Natural killer cell (primary cell): ENCODE measurements around the gene WDFY4. TPM values are rescaled to one million over a fixed set of nuclear protein-coding genes. Genes with fewer than 3 reads are reported as not detected.

Experiments
- ATAC-seq, 3 donors: fragments of 150-1000 bp in 2 of 3; fragments of 200-7000 bp in 1 of 3; cut with Tn5 transposase; 1 replicate in 1 of 3; 2 replicates in 2 of 3; pipeline ENCODE4 v1.10.0; 2021; ENCODE audit warnings: mild to moderate bottlenecking in 2 of 3, moderate library complexity in 2 of 3
- DNase-seq, 2 donors: peaks; one replicate each; pipeline versions ENCODE4 v3.0.0 to v3.0.0-alpha.2; 2013 to 2021; ENCODE audit warnings: mixed read lengths in 1 of 2
- H3K27ac ChIP-seq: one replicate; pipeline ENCODE4 v1.5.1; 2013; ENCODE audit warnings: mild to moderate bottlenecking, low read length
- H3K27me3 ChIP-seq: one replicate; pipeline ENCODE4 v1.6.1; 2013; ENCODE audit warnings: low read length; ENCODE audit not compliant: control insufficient read depth, insufficient read depth
- H3K36me3 ChIP-seq: one replicate; pipeline ENCODE4 v1.6.1; 2013; ENCODE audit warnings: low read length; ENCODE audit not compliant: control insufficient read depth, insufficient read depth
- H3K4me1 ChIP-seq: one replicate; pipeline ENCODE4 v1.6.1; 2013; ENCODE audit warnings: low read length; ENCODE audit not compliant: control insufficient read depth, insufficient read depth
- H3K4me3 ChIP-seq: one replicate; pipeline ENCODE4 v1.5.1; 2013; ENCODE audit warnings: low read length
- H3K9me3 ChIP-seq: one replicate; pipeline ENCODE4 v1.6.1; 2013; ENCODE audit warnings: low read length; ENCODE audit not compliant: control insufficient read depth, insufficient read depth
- H3K27ac Mint-ChIP-seq, 2 donors: one replicate each; pipeline ENCODE4 v1.8.0; 2022; ENCODE audit warnings: mild to moderate bottlenecking in 2 of 2, mixed read lengths in 2 of 2, moderate library complexity in 1 of 2
- H3K27me3 Mint-ChIP-seq, 2 donors: one replicate each; pipeline ENCODE4 v1.8.0; 2022; ENCODE audit warnings: low read depth in 2 of 2, mixed read lengths in 2 of 2
- H3K36me3 Mint-ChIP-seq: one replicate; pipeline ENCODE4 v1.8.0; 2022; ENCODE audit warnings: mixed read lengths
- H3K4me1 Mint-ChIP-seq, 2 donors: one replicate each; pipeline ENCODE4 v1.8.0; 2022; ENCODE audit warnings: mixed read lengths in 2 of 2
- H3K4me3 Mint-ChIP-seq: one replicate; pipeline ENCODE4 v1.8.0; 2022; ENCODE audit warnings: mild to moderate bottlenecking, moderate library complexity, mixed read lengths
- H3K9me3 Mint-ChIP-seq, 2 donors: one replicate each; pipeline ENCODE4 v1.8.0; 2022; ENCODE audit warnings: mixed read lengths in 2 of 2
- CTCF ChIP-seq: fragments of 200-600 bp; IDR thresholded peaks from one replicate; pipeline ENCODE4 v1.8.0; 2022; ENCODE audit warnings: antibody characterized with exemption
- WGBS: methylation state at CpG from one replicate; pipeline ENCODE4 v1.1.7; 2013; ENCODE audit warnings: missing lambda C conversion rate; ENCODE audit not compliant: insufficient coverage; 5-methylcytosine and 5-hydroxymethylcytosine counted together
- intact Hi-C: fragments of 100-400 bp; cut with micrococcal nuclease; formaldehyde crosslinking; loops from one replicate; pipeline ENCODE4 v1.14.2; 2022
- total RNA-seq, 4 donors: library from RNA; stranded (reverse); fragments of 120-200 nt in 1 of 4; gene quantifications; one replicate each; pipeline versions ENCODE4 v1.2.3 to v1.2.4, GENCODE V29; 2013 to 2022

WDFY4 gene
- total RNA-seq, 3 donors from 2014 or later (not counting 1 experiment from before 2014, with no cell fraction given) = 1.7 to 8.4 (median 3.5) TPM

GRCh38 chr10:48716416-48716815 is 31.7 kb downstream of the WDFY4 start:
- Histone ChIP-seq H3K4me1 (no peaks in the 10 kb centered on the region), H3K36me3 (no peaks in the 10 kb centered on the region), H3K27ac (no peak overlapping the region), H3K9me3 (peaks cover 6% of the 10 kb centered on the region), H3K27me3 (no peaks in the 10 kb centered on the region), H3K4me3 (no peak overlapping the region)
- ATAC-seq (no peak), DNase-seq (no peak)
- intact Hi-C loops = no loop called here
- no peaks in the 10 kb centered on the region for H3K9me3 Mint-ChIP-seq
- WGBS = 81% methylated on average over 4 of the region's 4 CpGs
- no peak for TF ChIP-seq CTCF
- H3K4me1 Mint-ChIP-seq = no peaks in the 10 kb centered on the region
- H3K27ac Mint-ChIP-seq = no peak overlapping the region
- H3K4me3 Mint-ChIP-seq = no peak overlapping the region
- no peaks in the 10 kb centered on the region for H3K36me3 Mint-ChIP-seq
- peaks cover 3 to 8% of the 10 kb centered on the region in 2 donors for H3K27me3 Mint-ChIP-seq

GRCh38 chr10:48720611-48721010 is 35.9 kb downstream of the WDFY4 start:
- ATAC-seq = no peak

GRCh38 chr10:48722153-48723145 is 37.8 kb downstream of the WDFY4 start:
- Histone ChIP-seq H3K36me3 (no peaks in the 10 kb centered on the region), H3K9me3 (no peaks in the 10 kb centered on the region), H3K27me3 (no peaks in the 10 kb centered on the region), H3K4me3 (no peak overlapping the region), H3K4me1 (no peaks in the 10 kb centered on the region), H3K27ac (no peak overlapping the region)
- no peaks in the 10 kb centered on the region for H3K9me3 Mint-ChIP-seq
- no peak overlapping the region for H3K27ac Mint-ChIP-seq
- H3K36me3 Mint-ChIP-seq = no peaks in the 10 kb centered on the region
- H3K27me3 Mint-ChIP-seq = no peaks in the 10 kb centered on the region
- DNase-seq = no peak
- intact Hi-C loops = no loop called here
- no peak overlapping the region for H3K4me3 Mint-ChIP-seq
- 92% methylated on average over 10 of the region's 11 CpGs for WGBS
- no peak for TF ChIP-seq CTCF
- no peak for ATAC-seq
- no peaks in the 10 kb centered on the region for H3K4me1 Mint-ChIP-seq

More at GRCh38 chr10:48720611-48721010, 35.9 kb downstream of the WDFY4 start:
- Histone ChIP-seq H3K4me3 (no peak overlapping the region), H3K4me1 (no peaks in the 10 kb centered on the region), H3K27ac (no peak overlapping the region), H3K27me3 (no peaks in the 10 kb centered on the region), H3K36me3 (no peaks in the 10 kb centered on the region), H3K9me3 (no peaks in the 10 kb centered on the region)
- H3K36me3 Mint-ChIP-seq = no peaks in the 10 kb centered on the region
- no peak overlapping the region for H3K4me3 Mint-ChIP-seq
- H3K9me3 Mint-ChIP-seq = no peaks in the 10 kb centered on the region
- intact Hi-C loops = no loop called here
- TF ChIP-seq CTCF = no peak
- 74% methylated on average over 5 of the region's 5 CpGs for WGBS
- DNase-seq = no peak
- H3K27me3 Mint-ChIP-seq = no peaks in the 10 kb centered on the region
- no peak overlapping the region for H3K27ac Mint-ChIP-seq
- H3K4me1 Mint-ChIP-seq = no peaks in the 10 kb centered on the region
